Right kidney (tissue), 1 donor: ENCODE data around the gene MSANTD1.

ENCODE experiments used
- DNase-seq: peaks from one replicate; pipeline ENCODE4 v3.0.0-alpha.2; 2016

Gene MSANTD1

DNA sequence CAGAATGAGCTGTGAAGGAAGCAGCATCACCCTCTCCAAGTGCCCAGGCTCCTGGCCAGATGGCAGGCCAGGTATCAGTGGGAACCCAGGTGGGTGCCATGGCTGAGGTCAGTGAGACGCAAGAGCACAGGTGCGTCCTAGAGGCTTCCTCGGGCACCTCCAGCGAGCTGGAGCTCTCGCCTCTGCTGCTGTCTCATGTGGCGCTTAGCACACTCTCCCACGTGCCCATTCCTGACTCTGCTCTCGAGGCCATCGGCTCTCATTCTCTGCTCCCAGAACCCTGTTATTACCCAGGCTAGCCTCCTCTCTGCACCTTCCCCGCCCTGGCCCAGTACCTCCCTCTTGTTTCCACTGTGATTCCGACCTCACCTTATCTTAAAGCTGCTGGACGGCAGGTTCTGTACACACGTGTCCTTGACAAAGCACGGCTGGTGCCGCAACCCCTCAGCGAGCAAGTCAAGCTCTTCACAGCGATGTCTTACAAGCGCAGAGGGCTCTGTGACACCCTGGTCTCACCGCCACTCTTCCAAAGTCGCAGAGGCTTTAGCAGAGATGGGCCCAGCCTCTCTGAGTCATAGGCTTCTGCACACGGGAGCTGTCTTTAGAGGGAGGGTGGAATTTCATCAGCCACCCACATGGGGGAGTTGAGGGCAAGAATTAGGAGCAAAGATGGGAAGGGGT lies 15.4 kb upstream of the MSANTD1 start:
- no peak for DNase-seq

DNA sequence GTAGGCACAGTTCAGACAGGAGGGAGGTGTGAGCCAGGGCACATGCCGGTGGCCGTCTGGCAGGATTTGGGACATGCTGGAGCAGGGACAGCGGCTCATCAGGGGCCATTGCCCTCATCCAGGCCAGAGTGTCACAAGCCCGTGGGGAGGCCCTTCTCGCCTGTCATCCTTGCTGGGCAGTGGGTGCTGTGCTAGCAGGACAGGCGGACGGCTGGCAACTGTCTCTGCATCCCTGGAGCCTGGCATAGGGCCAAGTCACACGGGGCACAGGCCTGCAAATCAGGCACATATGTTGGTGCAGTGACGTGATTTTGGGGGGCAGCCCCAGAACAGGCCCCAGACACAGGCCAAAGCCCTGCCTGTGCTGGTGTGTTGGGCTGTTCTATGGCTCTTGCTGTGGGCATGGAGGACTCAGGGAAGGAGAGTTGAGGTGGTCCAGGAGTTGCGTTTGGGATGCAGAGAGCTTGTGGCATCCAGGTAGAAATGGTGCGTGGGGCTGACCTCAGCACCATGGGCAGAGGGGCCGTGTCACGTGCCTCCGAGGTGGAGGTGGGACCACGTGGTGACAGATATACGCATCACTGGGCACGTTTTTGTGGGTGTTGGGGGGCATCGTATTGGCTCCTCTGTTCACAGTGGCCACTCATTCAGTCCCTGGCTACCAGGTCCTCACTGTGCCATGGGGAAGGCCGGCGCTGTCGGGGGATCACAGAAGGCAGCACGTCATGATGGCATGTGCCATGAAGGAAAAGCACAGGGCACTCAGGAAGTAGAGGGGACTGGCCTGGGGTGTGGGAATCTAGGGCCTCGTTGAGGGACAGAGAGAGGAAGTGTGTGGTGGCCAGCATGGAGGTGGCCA lies 14.6 kb upstream of the MSANTD1 start:
- no peak for DNase-seq

DNA sequence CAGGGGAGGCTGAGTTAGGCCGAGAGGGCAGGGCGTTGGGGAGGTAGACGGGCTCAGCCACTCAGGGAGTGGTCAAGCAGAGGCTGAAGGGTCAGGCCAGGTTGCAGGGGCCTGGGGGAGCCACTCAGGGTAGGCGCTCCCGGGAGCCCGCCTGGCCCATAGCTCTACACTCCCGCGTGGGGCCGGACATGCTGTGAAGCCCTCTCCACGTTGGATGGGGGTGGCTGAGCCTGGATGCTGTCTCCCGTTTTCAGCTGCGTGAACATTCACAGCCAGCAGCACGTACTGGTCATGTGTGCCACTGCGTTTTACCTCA lies 14.0 kb upstream of the MSANTD1 start:
- no peak for DNase-seq

DNA sequence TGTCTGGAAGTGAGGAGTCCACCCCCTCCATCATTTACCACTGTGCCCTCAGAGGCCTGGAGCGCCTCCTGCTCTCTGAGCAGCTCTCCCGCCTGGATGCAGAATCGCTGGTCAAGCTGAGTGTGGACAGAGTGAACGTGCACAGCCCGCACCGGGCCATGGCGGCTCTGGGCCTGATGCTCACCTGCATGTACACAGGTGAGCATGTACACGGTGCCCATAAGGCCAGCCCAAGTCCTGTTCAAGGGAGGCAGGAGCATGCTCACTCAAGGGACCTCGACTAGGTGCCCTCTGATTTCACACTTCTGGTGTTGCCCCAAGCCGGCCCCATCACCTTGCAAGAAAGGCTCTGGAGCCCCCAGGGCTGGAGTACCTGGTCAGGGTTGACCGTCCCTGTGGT lies 13.4 kb upstream of the MSANTD1 start:
- no peak for DNase-seq

DNA sequence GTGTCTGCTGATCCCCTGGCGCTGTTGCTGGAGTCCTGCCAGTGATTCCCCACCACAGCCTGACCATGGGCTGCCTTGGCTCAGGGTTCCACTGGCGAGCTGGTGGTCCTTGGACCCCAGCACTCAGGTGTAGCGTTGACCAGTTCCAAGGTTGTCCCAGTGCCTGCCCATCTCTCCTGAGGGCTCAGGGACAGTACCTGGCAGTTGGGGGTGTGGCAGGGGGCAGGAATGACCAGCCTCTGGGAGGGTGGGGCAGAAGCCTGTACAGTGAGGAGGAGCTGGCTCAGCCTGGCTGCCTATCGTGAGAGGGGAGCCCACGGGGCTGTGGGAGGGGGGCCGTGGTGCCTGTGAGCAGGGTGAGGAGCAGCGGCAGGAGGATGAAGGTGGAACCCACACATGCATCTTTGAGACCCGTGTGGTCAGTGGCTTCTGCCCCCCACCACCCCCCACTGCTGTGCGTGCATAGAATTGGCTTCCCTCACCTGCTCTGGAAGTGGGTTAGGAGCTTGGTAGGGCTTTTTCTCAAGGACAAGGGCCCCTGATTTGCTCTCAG lies 12.6 kb upstream of the MSANTD1 start:
- DNase-seq = no peak

DNA sequence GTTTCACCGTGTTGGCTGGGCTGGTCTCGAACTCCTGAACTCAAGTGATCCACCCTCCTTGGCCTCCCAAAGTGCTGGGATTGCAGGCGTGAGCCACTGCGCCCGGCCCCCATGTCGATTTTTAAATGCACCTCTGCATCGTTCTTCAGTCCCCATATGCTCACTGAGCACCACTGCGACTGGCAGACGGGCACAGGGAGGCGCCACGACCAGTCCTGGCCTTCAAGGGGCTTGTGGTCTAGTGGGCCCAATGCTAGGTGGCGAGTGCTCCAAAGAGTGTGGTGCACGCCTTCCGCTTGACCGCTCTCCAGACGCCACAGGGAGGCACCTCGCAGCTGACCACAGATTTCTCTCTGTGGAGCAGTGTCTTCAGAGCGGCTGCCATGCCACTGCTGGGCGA lies 11.7 kb upstream of the MSANTD1 start:
- no peak for DNase-seq

DNA sequence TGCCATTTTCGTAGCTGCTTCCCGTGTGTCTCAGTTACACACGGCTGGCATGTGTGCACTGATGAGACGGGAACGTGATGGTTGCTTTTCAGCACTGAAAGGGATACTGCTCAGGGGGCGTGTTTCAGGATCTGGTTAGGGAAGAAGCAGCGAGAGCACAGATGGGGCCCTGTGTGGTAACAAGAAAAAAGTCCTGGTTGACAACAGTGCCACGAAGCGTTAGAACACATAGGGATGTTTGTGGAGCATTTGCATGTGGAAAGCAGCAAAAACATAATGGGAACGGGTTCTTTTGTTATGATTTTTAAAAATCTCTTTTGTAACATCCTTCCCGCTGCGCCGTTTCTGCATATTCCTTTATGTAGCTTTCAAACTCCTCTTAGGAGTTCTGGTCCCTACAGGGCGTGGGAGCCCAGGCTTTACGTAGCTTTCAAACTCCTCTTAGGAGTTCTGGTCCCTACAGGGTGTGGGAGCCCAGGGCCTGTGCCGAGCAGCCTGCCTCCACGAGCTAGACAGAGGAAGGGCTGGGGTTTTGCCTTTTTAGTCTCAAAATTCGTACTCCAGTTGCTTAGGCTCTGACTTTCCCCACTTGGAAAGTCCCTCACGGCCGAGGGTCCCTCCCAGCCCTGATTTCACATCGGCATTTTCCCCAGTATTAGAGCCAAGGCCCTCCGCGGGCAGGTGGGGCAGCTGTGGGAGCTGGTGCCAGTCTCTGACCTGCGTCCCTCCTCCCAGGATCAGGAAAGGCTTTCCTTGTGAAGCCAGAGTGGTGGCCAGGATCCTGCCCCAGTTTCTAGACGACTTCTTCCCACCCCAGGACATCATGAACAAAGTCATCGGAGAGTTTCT lies 11.0 kb upstream of the MSANTD1 start:
- DNase-seq = no peak

DNA sequence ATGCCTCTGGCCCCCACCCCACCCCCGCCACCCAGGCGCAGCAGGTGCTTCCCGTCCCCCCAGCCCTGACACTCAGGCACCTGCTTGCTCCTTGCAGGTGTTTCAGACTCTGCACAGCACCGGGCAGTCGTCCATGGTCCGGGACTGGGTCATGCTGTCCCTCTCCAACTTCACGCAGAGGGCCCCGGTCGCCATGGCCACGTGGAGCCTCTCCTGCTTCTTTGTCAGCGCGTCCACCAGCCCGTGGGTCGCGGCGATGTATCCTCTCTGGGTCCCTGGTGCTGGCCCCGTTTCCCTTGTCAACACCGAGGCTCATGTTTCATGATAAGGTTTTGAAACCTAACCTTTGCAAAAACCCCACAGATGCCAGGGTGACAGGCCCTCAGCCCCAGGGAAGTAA lies 10.2 kb upstream of the MSANTD1 start:
- no peak for DNase-seq

DNA sequence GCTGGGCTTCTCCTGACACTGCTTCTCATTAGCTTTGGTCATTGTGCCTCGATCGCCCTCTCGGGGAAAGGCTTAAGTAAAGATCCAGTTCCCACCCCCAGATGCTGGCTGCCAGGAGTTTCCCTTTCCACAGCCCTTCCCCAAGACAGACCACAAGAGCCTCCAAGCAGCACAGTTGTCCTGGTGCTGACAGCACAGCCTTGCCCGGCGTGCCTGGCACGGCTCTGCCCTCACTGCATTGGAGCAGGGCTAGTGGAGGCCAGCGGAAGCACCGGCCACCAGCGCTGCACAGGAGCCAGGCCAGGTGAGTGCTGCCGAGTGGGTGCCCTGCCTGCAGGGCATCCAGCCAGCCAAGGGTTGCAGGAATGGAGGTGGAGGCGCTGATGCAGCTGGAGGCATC lies 9.7 kb upstream of the MSANTD1 start:
- DNase-seq = no peak

DNA sequence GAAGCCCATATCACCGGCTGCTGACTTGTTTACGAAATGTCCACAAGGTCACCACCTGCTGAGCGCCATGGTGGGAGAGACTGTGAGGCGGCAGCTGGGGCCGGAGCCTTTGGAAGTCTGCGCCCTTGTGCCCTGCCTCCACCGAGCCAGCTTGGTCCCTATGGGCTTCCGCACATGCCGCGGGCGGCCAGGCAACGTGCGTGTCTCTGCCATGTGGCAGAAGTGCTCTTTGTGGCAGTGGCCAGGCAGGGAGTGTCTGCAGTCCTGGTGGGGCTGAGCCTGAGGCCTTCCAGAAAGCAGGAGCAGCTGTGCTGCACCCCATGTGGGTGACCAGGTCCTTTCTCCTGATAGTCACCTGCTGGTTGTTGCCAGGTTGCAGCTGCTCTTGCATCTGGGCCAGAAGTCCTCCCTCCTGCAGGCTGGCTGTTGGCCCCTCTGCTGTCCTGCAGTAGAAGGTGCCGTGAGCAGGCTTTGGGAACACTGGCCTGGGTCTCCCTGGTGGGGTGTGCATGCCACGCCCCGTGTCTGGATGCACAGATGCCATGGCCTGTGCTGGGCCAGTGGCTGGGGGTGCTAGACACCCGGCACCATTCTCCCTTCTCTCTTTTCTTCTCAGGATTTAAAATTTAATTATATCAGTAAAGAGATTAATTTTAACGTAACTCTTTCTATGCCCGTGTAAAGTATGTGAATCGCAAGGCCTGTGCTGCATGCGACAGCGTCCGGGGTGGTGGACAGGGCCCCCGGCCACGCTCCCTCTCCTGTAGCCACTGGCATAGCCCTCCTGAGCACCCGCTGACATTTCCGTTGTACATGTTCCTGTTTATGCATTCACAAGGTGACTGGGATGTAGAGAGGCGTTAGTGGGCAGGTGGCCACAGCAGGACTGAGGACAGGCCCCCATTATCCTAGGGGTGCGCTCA lies 8.7 kb upstream of the MSANTD1 start:
- DNase-seq = no peak

DNA sequence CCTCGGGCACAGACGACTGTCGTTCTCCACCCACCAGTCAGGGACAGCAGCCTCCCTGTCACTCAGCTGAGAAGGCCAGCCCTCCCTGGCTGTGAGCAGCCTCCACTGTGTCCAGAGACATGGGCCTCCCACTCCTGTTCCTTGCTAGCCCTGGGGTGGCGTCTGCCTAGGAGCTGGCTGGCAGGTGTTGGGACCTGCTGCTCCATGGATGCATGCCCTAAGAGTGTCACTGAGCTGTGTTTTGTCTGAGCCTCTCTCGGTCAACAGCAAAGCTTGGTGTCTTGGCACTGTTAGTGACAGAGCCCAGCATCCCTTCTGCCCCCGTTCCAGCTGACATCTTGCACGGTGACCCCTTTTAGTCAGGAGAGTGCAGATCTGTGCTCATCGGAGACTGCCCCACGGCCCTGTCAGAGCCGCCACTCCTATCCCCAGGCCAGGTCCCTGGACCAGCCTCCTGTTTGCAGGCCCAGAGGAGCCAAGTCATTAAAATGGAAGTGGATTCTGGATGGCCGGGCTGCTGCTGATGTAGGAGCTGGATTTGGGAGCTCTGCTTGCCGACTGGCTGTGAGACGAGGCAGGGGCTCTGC lies 7.9 kb upstream of the MSANTD1 start:
- DNase-seq = no peak

DNA sequence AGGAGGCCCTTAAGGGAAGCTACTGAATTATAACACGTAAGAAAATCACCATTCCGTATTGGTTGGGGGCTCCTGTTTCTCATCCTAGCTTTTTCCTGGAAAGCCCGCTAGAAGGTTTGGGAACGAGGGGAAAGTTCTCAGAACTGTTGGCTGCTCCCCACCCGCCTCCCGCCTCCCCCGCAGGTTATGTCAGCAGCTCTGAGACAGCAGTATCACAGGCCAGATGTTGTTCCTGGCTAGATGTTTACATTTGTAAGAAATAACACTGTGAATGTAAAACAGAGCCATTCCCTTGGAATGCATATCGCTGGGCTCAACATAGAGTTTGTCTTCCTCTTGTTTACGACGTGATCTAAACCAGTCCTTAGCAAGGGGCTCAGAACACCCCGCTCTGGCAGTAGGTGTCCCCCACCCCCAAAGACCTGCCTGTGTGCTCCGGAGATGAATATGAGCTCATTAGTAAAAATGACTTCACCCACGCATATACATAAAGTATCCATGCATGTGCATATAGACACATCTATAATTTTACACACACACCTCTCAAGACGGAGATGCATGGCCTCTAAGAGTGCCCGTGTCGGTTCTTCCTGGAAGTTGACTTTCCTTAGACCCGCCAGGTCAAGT lies 6.9 kb upstream of the MSANTD1 start:
- DNase-seq = no peak

DNA sequence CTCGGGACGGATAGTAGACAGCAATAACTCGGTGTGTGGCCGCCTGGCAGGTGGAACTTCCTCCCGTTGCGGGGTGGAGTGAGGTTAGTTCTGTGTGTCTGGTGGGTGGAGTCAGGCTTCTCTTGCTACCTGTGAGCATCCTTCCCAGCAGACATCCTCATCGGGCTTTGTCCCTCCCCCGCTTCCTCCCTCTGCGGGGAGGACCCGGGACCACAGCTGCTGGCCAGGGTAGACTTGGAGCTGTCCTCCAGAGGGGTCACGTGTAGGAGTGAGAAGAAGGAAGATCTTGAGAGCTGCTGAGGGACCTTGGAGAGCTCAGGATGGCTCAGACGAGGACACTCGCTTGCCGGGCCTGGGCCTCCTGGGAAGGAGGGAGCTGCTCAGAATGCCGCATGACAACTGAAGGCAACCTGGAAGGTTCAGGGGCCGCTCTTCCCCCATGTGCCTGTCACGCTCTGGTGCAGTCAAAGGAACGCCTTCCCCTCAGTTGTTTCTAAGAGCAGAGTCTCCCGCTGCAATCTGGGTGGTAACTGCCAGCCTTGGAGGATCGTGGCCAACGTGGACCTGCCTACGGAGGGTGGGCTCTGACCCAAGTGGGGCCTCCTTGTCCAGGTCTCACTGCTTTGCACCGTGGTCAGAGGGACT lies 5.7 kb upstream of the MSANTD1 start:
- peak; percentile 46 for DNase-seq

DNA sequence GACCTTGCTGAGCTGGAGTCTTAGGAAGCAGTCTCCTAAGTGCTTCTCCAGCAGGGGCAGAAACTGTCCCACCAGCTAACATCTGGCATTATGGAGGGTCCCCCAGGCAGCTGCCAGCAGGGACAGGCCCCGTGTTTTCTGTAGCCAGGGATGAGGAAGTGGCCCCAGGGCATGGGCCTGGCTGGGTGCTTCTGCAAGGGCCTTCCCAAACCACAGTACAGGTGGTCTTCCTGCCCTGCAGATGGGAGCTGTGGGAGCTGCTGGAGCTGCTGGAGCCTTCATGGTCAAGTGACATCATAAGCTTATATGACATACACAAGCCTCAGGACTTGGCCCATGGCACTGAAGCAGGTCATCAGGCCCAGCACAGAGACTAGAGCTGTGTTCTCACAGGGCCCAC lies 5.0 kb upstream of the MSANTD1 start:
- no peak for DNase-seq

DNA sequence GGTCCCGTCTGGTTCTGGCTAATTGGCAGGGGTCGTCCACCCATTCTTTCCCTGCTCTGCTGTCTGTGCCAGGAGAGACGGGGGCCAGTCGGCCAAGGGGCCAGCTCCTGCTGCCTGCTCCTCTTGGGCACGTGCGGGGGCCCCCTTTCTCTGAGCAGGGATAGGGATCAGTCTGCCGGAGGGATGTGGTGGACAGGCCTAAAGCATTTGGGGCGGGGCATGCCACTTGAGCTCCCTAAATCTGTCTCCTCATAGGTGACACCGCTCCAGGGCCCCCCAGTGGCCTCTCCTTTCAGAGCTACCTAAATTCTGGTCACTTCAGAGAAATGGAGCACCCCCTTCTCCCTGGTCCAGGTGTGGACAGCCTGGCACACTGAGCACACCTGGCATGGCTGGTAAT lies 4.2 kb upstream of the MSANTD1 start:
- DNase-seq = no peak

DNA sequence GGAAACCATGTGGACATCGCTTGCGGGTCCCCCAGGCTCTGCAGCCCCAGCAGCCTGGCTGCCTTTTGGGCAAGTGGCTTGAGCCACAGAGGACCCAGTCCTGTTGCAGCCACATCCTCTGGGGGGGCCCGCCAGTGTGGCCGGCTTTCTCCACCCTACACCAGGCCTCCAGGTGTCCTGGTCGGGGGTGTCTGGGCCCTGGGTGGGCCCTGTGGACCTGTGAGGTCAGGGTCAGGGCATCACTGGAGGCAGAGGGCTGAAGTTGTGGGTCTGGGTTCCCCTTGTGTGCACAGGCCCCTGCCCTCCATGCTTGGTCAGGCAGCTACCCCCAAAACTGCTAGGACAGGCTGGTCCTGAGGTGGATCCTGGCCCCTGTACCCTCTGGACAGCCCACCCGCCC lies 3.3 kb upstream of the MSANTD1 start:
- no peak for DNase-seq

DNA sequence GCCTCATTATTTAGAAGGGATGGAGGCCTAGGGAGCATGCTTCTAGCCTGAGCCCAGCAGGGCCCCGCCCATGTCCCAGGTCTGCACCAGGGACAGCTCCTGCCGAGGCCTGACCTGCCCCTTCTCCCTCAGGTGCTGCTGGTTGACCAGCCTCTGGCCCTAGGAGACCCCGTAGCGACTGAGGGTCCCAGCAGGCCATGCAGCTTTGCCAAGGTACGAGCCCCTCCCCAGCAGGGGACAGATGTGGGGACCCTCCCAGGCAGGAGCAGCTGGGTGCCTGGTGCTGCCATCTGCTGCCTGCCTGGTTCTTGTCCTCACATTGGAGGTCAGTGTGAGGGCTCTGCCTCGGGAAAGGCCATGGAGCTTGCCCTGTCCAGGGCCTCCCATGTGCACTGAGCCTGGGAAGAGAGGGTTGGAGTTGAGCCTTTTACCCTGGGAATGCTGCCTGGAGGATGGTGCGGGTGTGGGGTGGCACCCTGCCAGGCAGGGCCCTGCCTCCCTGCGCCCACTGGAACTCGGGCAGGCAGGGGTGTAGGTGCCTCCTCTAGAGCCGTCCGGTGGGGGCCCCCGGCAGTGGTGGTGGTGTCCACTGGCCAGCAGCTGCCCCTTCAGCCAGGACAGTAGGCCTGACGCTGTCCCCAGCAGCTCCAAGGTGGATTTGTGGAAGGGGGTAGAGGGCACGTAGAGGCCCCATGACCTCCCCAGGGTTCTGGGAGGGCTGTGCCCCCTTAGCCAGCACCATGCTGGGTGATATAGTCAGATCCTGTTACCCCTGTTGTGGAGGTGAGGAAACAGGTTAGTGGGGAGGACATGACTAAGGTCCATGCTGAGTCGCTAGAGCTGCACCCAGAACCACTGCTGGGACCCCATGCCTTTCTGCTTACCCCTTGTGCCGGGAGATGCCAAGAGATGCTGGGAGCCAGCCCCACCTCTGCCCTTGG lies 2.2 kb upstream of the MSANTD1 start:
- no peak for DNase-seq

DNA sequence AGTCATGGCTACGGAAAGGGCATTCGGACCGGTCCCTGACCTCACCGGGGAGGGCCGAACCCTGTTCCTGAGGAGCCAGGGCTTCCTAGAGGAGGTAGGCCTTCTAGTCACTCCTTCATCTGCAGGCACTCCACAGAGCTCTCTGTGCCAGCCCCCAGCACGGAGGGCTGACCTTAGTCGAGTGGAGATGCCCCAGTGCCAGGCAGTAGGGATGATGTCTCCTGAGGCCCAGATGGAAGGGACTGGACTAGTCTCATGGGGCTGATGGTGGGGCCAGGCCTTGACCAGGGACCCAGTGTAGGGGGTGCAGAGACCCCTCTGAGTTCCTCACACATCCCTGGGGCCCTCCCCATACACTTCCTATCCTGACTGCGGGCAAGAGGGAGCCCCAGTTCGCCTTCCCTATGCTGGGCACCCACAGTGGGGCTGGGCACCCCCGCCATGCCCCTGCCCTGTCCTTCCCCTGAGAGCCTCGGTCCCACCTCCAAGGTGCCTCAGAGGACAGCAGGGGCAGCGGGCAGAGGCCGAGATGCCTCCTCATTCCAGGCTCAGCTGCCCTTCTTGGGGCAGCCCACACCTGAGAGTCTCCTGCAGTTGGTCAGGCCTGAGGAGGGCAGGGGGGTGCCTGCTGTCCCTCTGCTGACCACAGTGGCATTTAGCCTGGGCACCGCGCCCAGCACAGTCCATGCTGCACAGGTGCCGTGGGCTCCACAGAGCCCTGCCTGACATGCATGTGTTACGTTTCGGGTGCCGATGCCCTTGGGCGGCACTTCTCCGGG lies 1.4 kb upstream of the MSANTD1 start:
- DNase-seq = no peak

DNA sequence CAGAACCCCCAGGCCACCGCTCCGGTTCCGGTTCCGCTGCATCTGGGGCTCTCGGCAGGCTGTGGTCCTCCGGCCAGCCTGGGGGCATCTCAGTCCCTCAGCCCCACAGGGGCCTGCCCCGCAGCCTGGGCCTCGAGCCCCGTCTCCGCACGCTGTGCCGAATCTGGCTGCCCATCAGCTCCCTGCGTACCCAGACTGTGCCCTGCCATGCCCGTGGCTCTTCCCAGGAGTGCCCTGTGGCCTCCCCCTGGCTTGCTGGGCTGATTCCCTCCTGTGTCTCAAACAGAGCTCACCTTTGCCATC lies 830 bp upstream of the MSANTD1 start:
- DNase-seq = no peak
